ENCODE data around the gene AQP10.
A peak's percentile ranks its signal among the peaks of the same experiment; 100 is the strongest.
"Not testable (repeated sequence)": the region's sequence is repeated elsewhere in the genome, so short reads cannot be mapped to it uniquely, and the experiment has no call there.

The AQP10 gene

DNA sequence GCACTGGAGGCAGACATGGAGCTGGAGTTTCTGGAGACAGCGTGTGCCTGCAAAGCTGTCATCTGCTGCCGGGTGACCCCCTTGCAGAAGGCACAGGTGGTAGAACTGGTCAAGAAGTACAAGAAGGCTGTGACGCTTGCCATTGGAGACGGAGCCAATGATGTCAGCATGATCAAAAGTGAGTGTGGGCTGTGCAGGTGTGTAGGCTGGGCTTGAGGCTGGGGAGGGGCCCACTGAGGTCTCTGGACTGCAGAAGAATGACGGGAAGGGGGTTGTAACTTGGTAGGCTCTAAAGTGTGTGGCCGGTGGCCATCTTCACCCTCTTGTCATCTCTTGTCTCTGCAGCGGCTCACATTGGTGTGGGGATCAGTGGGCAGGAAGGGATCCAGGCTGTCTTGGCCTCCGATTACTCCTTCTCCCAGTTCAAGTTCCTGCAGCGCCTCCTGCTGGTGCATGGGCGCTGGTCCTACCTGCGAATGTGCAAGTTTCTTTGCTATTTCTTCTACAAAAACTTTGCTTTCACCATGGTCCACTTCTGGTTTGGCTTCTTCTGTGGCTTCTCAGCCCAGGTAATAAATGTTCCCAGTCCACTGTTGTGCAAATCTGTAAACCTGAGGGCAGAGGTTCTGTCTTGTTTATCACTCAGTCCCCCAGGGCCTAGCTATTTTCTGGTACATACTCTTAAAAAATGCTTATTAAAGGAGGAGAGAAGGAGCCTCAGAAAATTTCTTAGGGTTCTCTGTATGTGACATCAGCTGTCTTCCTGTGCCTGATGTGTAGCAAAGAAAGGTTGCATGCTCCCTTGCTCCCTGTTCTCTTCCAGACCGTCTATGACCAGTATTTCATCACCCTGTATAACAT lies 24.3 kb downstream of the AQP10 start:
- DNase-seq (ENCODE audit: low read depth in 2 of 2) = peak; percentile 57 to 60

DNA sequence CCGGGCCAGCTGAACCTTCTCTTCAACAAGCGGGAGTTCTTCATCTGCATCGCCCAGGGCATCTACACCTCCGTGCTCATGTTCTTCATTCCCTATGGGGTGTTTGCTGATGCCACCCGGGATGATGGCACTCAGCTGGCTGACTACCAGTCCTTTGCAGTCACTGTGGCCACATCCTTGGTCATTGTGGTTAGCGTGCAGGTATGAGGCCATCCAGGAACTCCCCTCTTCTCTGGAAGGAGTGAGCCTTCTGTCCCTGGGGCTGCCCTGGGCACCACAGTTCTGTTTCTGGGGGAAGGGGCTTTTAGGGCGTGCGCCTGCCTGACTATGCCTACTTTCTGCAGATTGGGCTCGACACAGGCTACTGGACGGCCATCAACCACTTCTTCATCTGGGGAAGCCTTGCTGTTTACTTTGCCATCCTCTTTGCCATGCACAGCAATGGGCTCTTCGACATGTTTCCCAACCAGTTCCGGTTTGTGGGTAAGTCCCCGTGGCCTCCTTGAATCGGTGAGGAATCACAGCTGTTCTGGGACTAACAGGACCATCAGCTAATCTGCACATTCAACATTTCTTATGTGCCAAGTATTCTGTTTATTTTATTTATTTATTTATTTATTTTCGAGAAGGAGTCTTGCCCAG lies 25.5 kb downstream of the AQP10 start:
- no peak for DNase-seq (ENCODE audit: low read depth in 2 of 2)

DNA sequence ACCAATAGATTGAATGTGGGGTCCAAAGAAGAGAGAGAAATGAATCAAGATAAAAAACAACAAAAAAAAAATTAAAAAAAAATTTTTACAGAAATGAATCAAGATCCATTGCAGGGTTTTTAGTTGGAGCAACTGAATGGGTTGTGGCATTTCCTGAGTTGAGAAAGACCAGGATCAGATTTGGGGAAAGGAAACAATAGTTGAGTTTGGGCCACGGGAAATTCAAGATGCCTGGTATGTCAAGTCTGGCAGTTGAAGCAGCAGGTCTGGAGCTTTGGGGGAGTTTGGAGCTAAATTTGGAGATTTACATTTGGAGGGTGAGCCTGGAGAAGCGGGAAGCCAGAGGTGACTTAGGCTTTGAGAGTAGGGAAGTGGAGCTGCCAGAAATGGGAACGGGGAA lies 27.1 kb downstream of the AQP10 start:
- DNase-seq (ENCODE audit: low read depth in 2 of 2) = no peak

DNA sequence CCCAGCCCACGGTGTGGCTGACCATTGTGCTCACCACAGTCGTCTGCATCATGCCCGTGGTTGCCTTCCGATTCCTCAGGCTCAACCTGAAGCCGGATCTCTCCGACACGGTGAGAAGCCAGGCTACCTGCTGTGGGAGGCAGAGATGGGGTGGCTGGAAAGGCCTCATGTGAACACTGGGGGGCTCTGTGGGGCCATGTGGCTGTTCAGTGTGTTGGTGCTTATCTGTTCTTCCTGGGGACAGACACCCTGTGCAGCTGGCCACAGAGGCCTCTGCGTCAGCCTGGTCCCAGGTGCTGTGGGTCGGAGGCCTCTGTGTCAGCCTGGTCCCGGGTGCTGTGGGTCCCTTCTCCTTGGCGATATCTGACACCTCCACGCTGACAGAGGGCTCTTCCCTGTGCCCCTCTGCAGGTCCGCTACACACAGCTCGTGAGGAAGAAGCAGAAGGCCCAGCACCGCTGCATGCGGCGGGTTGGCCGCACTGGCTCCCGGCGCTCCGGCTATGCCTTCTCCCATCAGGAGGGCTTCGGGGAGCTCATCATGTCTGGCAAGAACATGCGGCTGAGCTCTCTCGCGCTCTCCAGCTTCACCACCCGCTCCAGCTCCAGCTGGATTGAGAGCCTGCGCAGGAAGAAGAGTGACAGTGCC lies 27.7 kb downstream of the AQP10 start:
- DNase-seq (ENCODE audit: low read depth in 2 of 2) = no peak

DNA sequence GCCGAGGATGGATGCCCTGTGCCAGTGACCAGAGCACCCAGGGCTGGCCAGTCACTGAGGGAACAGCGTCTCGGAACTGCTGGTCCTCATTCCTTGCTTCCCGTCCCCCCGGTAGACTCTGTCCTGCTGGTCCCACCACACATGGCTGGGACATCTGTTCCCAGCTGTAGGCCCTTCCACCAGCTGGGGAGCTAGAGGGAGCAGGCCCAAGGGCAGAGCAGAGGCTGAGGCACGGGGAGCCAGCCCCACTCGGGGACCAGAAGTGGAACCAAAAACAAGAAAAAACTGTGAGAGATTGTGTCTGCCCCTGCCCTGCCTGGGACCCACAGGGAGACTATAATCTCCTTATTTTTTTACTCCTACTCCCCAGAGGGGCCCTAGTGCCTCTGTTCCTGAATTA lies 28.2 kb downstream of the AQP10 start:
- DNase-seq (ENCODE audit: low read depth in 2 of 2) = no peak

DNA sequence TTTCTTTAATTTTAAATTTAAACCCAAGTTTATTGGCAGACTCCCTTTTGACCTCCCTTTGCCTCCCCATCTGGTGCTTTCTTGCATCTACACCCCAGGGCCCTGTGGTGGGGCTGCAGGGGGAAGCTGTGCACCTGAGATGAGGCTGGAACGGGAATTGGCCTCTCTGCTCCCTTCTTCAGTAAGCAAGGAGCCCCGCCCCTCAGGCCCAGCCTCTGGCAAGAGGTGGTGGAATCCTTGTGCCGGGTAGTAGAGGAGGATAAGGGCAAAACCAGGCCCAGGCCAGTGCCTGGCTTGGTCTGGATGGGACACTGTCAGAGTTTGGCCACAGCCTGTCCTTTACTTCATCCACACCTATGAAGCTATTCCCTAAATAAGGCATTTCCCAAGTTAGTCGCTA lies 29.5 kb downstream of the AQP10 start:
- no peak for DNase-seq (ENCODE audit: low read depth in 2 of 2)

DNA sequence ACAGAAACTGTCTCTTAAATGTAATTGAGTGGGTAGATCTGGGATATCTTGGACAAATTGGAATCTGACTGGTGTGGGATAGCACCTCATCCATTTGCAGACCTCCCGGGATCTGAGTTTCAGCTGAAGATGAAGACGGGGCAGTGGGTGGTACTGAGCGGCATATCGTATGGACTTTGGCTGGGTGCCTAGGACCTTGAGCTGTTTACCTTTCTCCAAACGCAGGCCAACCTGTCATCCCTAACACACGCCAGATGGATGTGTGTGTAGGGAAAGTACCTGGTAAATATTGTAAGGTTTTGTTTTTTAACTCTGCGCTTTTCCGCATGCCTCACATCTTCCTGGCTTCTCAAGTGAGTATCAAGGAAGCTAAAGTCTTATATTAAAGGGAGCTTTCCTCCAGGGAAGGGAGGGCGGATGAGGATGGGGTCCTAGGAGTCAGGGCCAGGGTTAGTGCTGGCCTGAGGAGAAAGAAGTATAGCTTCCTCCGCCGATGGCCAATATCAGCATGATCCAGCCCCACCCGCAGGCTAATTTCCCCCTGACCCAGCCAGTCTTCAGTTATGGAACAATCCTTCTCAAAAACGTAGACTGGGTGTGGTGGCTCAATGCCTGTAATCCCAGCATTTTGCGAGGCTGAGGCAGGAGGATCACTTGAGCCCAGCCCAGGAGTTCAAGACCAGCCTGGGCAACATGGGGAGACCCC lies 30.6 kb downstream of the AQP10 start:
- no peak for DNase-seq (ENCODE audit: low read depth in 2 of 2)

DNA sequence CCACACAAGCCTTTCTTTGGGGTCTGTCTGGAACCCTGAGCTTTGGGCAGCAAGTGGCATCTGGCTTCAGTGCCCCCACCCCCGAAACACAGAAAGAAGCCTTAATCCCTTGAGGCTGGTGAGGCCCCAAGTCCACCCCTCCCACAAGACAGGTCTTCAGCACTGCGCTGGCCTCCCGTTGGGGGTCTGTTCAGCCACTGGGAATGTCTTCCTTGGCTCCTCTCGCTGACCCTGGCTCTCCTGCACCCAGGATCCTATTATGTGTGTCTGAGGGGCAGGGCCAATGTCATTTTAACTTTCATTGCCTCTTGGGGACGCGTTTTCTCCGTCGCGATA lies 31.3 kb downstream of the AQP10 start:
- no peak for DNase-seq (ENCODE audit: low read depth in 2 of 2)

DNA sequence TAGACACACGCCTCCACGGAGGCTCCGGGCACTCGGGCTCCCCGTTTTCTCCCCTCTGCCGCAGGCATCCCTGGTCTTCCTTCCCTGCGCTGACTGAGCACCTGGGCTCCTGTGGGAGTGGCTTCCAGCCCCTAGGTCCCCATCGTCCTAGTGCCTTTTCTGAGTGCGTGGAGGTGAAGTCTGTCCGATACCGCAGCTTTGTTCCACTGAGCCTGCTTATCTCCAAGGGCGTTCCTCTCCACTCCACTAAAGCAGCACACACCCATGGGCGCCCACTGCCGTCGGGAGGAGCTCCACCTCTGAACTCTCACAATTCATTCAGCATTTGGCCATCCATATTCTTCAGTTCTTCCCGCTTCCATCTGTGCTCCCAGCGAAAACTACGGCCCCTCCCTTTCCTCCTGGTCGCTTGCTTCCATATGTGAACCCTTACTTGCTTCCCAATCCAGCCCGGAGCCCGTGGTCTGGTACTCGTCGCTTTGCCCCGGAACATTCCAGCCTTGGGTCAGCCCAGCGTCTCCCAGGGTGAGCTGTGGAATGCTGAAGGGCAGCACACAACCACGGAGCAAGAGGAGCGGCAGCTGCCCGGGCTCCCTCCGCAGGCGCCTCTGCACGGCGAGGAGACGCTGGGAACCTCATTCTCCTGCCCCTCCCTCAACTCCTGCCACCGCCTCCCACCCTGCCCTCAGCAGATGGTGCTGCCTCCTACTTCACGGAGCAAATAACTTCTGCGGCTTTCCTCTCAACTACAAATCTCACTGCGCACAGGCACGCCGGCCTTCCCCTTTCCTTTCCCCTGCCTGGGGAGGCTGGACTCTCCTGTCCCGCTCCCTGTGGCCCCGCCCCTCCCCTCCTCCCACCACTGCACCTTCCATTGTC lies 31.9 kb downstream of the AQP10 start:
- no peak for DNase-seq (ENCODE audit: low read depth in 2 of 2)

DNA sequence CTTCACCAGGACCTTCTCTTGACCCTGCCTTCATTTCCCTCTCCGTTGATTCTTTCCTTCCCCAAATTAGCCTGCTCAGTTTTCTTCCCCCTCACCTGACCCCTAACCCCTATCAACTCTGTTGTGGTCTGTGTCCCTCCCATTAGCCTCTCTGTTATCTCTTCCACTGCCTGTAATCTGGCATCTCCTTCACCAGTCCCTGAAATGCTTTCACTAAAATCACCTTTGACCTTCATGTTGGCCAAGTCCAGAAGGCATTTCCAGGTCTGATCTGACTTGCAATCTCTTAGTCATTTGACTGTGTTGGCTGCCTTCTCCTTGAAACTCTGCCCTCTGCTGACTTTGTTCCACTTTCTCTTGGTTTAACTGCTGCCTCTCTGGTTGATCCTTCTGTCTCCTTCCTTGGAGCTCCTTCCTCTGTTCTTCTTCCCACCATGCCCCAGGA lies 32.6 kb downstream of the AQP10 start:
- no peak for DNase-seq (ENCODE audit: low read depth in 2 of 2)

DNA sequence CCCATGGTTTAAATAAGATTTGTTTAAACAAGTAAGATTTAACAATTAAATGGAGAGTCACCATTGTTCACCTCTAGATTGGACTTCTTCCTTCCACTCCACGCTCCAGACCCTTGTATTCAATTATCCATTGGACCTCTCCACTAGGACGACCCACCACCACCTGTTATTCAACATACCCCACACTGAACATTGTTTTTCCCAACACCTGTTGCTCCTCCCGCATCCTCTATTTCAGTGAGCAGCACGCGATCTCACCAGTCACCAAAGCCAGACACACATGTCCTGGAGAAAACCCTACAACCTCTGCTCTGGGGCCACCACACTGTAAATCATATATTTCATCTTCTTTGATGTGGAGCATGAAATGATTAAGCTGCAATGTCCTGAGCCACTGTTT lies 33.1 kb downstream of the AQP10 start:
- DNase-seq (ENCODE audit: low read depth in 2 of 2) = no peak

DNA sequence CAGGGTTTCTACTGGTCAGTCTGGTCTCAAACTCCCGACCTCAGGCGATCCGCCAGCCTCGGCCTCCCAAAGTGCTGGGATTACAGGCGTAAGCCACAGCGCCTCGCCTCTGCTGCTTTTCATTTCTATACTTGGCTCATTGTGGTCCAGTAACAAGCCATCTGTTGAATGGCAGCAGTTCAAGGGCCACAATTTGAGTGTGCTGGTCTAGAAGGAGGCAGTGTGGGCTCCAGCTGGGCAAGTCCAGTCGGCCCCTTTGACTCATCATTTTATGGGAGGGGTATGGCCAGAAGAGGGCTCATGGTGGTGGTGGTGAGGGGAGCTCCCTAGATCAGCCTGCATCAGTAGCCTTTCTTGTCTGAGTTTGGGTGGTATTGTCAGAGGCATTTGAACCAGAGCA lies 37.6 kb downstream of the AQP10 start:
- DNase-seq (ENCODE audit: low read depth in 2 of 2) = no peak

DNA sequence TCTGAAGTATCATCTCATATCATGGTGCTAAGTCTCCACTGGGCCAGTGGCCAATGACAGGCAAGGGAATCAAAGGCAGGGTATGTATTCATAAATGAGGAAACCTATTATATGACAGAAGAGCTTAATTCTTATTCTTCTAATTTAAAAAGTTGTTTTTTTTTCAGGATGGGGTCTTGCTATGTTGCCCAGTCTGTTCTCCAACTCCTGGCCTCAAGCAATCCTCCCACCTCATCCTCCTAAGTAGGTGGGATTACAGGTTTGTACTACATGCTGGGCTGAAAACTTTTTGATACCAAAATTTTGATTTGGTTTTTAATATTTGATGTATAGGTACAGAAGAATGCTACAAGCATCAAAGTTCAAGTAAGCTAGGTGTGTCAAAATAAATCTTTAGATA lies 39.4 kb downstream of the AQP10 start:
- no peak for DNase-seq (ENCODE audit: low read depth in 2 of 2)

DNA sequence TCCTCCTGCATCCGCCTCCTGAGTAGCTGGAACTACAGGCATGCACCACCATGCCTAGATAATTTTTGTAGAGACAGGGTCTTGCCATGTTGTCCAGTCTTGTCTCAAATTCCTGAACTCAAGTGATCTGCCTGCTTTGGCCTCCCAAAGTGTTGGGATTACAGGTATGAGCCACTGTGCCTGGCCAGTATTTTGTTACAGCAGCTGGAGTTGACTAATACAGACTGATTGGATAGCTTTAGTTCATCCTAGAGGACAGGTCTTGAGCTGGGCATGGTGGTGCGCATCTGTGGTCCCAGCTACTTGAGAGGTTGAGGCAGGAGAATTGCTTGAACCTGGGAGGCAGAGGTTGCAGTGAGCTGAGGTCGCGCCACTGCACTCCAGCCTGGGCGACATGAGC lies 40.0 kb downstream of the AQP10 start:
- DNase-seq (ENCODE audit: low read depth in 2 of 2) = not testable (repeated sequence)

DNA sequence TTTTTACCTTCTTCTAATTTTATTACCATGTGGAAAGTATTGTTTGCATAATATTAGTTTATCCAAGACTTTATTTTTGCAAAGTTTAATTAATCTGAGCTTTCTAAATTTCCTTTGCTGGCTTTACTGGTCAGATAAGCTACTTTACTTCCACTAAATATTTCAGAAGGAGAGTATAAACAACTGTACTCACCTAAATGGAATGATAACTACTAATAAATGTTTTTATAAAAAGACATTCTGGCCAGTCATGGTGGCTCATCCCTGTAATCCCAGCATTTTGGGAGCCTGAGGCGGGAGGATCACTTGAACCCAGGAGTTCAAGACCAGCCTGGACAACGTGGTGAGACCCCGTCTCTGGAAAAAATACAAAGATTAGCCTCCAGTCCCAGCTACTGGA lies 40.5 kb downstream of the AQP10 start:
- no peak for DNase-seq (ENCODE audit: low read depth in 2 of 2)

DNA sequence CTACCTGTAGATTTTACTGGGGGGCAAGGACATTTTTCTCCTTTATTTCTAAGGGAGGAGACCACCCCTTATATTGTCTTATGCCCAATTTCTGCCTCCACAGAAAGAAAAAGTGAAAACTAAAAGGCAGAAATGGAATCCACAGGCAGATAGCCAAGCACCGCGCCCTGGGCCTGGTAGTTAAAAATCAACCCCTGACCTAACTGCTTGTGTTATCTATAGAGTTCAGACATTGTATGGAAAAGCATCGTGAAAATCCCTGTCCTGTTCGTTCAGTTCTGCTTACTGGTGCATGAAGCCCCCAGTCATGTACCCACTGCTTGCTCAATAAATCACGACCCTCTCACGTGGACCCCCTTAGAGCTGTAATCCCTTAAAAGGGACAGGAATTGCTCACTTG lies 50.5 kb downstream of the AQP10 start:
- no peak for DNase-seq (ENCODE audit: low read depth in 2 of 2)

DNA sequence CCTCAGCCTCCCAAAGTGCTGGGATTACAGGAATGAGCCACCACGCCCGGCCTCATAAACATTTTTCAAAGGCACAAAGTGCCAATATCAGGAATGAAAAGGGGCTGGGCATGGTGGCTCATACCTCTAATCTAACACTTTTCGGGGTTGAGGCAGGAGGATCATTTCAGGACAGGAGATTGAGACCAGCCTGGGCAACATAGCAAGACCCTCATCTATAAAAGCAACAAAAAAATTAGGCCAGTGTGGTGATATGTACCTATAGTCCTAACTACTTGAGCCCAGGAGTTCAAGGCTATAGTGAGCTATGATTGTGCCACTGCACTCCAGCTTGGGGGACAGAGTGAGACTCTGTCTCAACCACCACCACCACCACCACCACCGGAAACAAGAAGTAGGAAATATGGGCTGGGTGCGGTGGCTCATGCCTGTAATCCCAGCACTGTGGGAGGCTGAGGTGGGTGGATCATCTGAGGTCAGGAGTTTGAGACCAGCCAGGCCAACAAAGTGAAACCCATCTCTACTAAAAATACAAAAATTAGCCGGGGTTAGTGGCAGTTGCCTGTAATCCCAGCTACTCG lies 53.0 kb downstream of the AQP10 start:
- not testable (repeated sequence) for DNase-seq (ENCODE audit: low read depth in 2 of 2)

Measured in stimulated activated CD4-positive, alpha-beta T cell treated with anti-CD3 and anti-CD28 coated beads, Interleukin-1b, Interleukin-23, amount 100 ng/mL, for 1 hour (primary cell).